Measurements from ENCODE around the gene PRKAA1.
"Not testable (repeated sequence)": the region's sequence is repeated elsewhere in the genome, so short reads cannot be mapped to it uniquely, and the experiment has no call there.

GRCh38 chr5:40825461-40826043 is 27.4 kb upstream of the PRKAA1 start:
- not testable (repeated sequence) for TF ChIP-seq CTCF, POLR2A, EP300 (IDR thresholded peaks at IDR 0.05)
